Activated CD4-positive, CD25-positive, alpha-beta regulatory T cell treated with anti-CD3 and anti-CD28 coated beads, Interleukin-2, amount 50 U/mL, for 72 hours (primary cell): ENCODE results near the gene NRAP.

ENCODE experiments used
- DNase-seq: peaks from one replicate; pipeline ENCODE4 v3.0.0; 2021

NRAP gene

DNA sequence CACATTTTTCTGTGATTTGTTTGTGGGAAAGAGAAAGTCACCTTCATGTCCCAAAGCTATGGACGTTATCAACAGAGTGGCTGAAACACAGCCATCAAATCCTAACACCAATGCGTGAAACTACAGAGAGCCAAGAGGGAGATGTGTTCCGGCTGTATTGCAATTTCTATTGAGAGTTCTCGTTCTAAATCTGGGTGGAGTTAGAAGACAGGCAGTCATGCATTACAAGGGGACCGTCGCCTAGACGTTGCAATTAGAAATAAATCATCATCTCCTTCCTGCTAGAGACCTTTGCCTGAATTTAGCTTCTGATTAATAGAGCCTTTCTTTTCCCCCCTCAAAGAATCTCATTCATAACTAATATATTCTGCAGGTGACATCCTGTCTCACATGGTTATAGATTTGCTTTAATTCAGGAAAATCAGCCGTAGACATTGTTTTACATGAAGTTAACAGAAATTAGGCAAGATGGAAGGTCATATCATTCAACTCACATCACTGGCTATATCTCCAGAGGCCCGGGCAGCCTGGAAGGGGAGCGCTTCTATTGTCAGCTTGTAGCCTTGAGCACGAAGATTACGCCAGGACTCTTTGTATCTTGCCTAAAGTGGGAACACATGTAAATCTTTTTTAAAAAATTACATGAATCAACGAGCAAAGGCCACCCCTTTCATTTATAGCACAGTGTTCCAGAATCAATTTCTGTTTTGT lies 58.4 kb downstream of the NRAP start:
- DNase-seq, result no peak

DNA sequence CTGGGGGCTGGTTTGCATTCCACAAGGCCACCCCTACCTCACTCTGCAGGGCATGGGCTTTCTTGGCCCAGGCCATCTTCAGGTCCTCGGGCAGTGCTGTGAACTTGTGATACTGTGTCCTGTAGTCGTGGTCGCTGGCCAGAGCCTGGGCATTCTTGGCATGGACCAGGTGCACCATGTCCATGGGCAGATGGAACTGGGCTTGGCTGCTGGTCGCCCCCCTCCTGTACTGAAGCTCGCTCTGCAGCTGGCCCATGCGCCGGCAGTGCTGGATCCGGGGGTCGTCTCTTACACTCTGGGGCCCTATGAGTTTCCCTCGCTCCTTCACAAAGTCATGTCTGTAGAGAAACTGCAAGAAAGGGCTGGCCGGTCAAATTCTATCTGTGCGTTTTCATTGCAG lies 59.3 kb downstream of the NRAP start:
- no peak for DNase-seq

DNA sequence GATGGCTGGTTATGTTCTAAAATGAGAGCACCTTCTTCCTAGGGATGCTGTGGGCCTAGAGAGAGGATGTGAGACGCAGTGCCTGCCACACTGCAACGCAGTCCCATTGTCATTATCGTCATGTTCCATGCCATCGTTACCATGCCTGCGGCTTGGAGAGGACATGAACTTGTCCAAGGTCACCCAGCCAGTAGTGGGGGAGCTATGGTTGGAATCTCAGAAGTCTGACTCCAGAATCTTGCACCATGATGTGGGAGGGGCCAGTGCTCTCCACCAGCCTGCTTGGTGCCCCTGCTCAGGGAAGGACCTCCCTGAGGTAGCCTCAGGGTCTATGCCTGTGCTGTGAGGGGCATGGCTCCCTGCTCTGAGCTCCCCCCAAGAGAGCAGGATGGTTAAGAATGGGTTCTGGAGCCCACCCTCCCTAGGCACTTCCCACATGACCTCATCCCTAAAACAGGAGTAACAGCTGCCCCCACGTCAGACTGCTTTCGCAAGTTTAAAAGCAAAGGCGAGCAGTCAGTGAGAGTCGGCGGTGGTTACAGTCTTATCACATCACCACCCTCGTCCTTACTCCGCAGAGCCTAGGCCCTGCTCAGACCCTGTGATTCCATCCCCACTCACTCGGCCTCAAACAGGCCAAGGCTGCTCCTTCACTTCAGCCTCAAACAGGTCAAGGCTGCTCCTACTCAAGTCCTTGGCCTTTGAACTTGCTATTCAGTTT lies 60.6 kb downstream of the NRAP start:
- DNase-seq, result no peak

DNA sequence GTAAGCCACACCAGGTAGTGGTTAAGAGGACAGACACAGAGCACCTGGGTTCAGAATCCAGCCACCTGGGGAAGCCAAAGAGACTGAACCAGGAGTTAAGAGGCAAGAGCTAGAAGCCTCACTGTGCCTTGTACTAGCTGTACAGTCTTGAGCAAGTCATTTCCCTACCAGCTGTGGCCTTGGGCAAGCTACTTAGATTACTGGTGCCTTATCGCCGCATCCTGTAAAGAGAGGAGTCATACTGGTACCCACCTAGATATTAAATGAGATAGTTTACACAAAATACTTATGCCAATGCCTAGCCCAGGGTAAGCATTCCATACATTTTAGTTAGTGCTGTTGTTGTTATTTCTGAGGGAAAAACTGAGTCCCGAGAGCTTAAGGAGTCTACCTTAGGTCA lies 63.3 kb downstream of the NRAP start:
- no peak for DNase-seq

DNA sequence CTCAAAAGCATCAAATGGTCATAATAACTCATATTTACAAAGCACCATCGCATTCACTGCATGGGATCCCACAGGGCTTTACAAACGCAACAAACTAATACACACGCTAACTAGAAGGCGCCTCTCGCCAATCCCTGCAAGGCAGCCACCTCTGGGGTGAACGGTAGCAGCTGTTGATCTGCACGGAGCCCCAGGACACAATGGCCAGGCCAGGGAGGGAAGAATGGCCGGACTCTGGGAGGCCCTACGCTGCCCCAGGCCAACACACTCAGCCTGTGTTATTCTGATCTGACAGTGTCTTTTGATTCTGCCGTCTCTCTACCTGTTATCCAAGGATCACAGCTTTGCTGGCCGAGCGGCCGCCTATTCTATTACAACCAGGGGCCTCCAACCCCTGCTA lies 69.2 kb downstream of the NRAP start:
- no peak for DNase-seq

DNA sequence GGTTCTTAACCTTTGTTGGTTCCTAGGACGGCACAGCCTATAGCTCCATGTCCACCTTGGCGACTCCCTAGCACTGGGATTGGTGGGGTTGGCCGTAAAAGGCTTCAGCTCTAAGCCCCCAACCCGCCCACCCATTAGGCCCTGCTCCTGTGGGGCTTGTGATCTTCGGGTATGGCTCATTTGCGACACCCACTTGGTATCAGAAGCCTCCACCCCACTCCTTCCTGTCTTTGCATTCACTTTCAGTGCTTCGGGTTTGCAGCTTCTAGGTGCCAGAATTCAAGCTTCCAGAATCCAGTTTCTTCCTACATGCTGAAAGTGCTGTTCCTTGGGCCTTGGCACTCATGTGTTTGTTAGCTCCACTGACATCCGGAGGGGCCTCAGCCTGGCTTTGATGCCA lies 71.5 kb downstream of the NRAP start:
- no peak for DNase-seq

DNA sequence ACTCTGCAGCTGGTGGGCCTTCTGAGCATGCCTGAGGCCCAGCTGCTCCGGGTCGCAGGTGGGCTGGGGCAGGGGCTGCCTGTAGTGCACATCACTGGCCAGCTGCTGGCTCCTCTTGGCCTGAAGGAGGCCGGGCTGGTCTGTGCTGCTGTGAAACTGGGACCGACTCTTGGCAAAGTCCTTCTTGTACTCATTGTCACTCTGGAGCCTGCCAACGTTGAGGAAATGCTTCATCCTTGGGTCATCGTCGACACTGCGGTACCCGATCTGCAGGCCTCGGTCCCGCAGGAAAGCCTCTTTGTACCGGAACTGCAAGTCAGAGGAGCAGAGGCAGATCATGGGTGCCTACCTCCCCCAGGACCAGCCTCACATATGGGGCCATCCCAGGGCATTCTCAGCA lies 73.3 kb downstream of the NRAP start:
- DNase-seq, result no peak

DNA sequence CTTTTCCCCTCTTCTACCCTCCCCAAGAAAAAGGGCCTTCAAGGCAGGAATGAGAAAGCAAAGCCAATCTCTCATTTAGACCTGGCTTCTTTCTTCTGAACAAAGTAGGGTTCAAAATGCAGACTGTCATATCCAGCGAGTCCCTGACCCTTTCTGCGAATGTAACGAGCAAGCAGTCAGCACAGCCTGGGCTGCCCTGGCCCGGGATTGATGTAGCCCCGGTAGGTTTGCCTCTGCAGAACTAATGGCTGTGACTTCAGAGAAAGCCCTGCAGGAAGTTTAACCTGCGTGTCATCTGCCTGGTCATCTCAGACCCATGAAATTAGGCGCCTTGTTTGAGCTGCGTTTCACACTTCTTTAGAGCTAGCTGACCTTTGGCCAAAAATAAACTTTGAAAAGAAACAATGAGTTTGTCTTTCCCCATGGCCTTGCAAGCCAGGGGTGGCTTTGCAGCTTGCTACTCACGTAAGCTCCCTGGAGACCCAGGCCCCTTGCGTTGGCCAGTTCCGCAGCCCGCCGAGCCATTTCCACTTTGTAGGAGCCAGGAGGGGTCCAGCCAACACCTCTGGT lies 74.6 kb downstream of the NRAP start:
- no peak for DNase-seq

DNA sequence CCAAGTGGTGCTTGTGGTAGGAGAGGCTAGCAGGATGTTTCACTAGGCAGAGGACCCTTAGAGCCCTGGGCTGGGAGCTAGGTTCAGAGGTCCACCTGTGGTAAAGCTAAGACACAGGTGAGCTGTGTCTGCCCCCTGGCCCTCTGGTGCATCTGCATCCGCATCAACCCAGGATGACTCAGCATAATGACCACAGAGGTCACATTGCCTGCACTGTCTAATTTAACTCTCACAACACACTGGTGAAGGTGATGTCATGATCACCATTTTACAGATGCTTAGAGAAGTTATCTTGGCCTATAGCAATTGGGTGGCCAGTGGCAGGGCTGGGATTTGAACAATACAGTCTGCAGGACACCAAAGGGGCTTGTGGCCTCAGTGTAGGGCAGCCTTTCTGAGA lies 77.9 kb downstream of the NRAP start:
- DNase-seq, result no peak

DNA sequence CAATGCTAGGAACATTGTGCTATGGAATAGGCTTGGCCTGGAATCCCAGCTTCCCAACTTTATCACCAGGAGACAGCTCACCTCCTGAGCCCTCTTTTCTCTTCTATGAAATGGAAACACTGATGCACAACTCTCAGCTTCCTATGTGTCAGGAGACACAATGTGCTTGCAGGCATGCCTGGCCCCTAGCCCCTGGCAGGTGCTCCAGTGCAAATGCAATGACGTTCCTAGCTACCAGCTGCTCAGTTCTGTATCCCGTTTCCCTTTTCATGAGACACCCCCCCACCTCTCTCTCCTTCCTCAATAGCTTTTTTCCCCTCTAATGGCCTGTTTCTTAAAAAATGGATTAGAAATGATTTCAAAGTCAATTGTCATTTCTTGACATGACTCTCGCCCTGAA lies 80.3 kb downstream of the NRAP start:
- DNase-seq, result no peak

DNA sequence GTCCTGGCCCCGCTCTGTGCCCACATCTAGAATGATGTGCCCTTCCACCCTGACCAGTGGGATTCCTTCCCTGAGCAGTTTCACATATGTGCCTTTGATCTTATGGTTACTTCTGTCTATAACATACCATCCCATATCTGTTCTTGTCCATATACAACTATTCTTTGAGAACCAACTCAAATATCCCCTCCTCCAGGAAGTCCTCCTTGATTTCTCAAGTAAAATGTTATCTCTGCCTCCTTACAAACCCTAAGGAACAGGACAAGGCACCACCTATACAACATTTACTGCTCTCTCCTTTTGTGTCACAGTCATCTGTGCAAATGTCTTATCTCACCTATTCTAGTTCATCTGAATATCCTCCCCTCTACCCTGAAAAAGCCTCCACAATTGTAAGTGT lies 82.7 kb downstream of the NRAP start:
- DNase-seq, result no peak

DNA sequence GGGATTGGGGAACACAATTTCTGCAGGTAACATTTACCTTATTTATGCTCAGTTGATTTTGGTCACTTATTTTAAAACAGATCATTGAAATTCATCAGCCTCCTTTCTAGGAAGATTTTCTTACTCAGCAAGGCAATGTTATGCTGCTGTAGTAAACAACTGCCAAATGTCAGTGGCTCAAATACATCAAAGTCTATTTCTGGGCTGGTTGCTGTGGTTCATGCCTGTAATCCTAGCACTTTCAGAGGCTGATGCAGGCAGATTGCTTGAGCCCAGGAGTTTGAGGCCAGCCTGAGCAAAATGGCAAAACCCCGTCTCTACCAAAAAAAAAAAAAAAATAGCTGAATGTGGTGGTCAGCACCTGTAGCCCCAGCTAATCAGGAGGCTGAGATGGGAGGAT lies 85.1 kb downstream of the NRAP start:
- no peak for DNase-seq

DNA sequence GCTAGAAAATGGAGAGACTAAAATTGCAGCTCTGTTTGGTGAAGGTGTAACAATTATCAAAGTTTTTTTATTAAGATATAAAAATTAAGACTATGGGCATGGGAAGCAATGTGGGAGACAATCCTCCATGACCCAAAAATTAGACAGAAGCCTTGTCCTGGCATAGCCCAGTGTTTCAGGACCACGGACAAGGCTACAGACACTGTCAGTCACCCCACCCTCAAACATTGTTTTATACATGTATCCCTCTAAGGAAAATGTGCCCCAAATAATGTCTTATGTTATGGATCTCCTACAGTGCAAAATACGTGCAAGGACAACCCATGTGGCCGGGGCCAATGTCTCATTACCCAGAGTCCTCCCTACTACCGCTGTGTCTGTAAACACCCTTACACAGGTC lies 87.0 kb downstream of the NRAP start:
- no peak for DNase-seq

DNA sequence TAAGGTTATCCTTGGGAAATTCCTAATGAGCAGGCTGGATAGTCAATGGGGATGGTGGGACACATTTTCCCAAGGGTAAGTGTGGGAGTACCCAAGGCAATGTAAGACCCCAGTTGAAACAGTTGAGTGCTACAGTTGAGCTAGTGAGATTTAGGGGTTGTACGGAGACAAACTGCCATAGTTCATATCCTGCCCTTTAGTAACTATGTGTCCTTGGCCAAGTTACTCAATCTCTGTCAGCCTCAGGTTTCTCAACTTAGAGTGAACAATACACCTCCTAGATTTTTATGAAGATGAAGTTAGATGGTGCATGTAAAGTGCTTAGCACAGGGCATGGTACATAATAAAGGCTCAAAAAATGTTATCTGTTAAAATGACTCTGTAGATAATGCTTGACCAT lies 90.5 kb downstream of the NRAP start:
- DNase-seq, result no peak

DNA sequence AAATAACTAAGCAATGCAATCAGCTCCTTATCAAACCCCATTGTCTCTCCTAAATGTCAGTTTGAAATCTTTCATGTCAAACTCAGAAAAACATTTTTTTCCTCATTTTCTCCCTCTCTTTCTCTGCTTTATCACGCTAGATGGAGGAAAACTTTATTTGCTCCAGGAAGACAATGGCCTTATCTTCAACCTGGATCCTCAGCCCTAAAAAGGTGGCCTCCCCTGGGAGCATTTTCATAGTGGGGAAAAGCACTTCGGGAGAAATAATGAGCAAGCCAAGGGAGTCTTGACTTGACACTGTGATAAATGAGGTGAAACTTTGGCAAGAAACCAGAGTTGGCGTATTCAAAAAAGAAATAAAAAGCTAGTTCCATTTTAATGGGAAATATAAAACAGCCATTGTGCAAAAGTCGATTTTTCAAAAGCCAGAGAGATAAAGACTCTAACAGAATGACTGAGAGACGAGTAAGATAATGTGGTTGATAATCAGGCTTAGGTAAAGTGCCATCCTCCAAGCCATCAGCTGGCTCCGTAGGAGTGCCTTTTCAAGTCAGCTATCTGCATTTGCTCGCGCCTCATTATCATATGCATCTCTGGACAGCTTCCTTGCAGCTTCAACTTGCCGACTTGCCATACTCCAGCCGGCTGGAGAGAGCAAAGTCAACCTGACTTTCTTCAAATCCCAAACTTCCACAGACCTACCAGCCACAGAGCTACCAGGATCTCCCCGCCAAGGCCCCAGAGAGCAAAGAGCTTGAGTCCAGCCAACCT lies 91.1 kb downstream of the NRAP start:
- DNase-seq, result no peak

DNA sequence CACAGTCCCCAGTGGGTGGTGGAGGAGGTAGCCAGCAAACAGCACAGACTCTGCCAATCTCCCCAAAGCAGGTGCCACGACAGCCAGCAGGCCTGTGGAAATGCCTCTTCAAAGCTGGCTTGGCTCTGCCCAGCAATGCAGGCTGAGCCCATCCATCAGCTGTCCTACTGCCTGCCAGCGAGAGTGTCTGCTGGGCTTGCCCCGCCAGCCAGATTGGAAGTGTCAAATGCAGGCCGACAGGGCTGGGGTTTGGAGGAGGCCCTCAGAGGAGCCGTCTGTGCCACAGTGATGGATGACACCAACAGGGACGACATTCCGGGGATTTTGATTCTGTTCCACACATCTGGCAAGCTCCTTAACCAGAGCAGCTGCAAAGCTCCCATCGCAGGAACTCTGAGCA lies 94.3 kb downstream of the NRAP start:
- DNase-seq, result no peak

DNA sequence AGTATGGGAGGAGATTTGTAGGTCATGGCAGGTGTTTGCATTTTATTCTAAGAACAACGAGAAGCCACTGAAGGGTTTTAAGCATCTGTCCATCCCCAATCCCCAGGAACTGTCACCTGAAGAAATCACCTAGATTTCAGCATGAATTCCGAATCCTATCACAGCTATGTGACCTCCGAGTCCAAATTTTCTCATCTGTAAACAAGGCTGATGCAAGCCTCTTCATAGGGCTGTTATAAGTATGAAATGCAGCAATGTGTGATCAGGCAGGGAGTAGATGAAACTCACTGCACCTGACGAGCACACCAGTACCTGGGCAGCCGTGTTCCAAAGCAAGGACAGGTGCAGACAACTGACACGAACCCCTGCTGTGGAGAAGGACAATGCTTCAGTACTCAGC lies 97.0 kb downstream of the NRAP start:
- no peak for DNase-seq

DNA sequence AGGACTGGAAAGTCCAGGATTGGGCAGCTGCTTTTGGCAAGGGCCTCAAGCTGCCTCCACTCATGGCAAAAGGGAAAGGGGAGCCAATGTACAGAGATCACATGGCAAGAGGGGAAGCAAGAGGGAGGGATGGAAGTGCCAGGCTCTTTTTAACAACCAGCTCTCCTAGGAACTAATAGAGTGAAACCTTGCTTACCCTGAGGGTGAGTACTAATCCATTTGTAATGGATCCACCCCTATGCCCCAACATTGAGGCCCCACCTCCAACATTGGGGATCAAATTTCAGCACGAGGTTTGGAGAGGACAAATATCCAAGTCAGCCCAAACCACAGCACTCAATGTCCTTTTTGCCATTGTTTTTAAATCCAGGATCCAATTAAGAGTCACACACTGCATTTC lies 98.5 kb downstream of the NRAP start:
- DNase-seq, result no peak

DNA sequence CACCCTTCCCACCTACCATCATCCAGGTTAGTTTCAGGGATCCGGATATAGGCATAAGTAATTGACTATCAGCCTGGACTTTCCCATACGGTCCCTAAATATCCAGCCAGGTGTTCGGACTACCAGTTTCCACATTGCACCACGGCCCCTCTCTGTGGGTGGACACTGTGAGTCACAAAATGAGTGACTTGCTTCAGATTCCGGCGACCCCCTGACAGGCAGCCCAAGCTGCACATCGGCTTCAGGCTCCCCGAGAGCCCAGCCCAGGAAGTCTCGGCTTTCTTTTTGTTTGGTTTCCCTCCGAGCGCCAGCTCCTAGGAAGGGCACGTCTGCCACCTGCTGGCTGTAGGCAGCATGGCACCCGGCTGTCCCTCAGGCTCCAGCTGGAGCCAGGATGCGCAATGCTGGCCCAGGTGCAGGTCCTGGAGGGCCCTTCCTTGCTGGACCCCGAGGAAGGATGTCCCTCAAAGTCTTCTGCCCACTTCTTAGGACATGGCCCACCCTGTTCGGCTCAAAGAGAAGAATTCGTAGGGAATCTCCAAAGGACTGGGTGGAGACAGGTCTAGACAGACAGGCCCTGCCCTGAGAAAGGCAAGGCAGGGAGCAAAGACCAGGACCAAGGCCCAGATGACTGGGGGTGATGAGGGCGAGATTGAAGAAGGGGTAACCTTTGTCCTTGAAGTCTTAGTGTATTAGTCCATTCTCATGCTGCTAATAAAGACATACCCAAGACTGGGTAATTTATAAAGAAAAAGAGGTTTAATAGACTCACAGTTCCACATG lies 100.3 kb downstream of the NRAP start:
- DNase-seq, result peak; percentile 73

DNA sequence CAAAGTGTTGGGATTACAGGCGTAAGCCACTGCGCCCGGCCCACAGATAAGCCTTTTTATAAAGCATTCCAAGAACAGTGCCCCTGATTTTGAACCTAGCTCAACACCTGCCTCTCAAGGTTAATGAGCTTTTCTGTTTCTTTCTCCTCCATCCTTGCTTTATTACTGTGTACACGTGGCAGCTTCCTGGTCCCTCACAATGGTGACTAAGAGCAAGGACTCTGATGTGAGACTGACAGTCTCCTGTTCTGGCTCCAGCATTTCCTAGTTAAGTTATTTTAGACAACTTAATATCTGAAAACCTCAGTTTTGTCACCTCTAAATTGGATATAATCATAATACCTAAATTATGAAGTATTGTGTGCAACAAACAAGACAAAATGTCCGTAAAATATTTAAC lies 101.1 kb downstream of the NRAP start:
- DNase-seq, result no peak

DNA sequence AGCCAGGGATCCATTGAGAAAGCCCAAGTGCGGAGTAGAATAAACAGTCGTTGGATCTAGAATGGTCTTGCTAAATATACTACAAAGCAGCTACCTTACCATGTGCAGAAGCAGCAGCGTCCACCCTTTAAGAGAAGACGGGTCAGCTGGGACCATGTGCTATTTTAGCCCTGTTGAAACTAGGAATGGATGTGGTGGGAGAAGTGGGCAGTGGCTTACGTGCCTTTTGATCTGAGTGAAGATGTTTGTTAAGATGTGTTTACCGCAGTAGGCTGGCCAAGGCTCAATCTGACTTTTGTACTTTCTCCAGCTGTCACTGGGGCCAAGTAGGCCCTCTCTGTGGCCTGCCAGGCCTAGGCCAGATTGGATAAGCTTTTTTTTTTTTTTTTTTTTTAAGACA lies 101.8 kb downstream of the NRAP start:
- DNase-seq, result no peak

DNA sequence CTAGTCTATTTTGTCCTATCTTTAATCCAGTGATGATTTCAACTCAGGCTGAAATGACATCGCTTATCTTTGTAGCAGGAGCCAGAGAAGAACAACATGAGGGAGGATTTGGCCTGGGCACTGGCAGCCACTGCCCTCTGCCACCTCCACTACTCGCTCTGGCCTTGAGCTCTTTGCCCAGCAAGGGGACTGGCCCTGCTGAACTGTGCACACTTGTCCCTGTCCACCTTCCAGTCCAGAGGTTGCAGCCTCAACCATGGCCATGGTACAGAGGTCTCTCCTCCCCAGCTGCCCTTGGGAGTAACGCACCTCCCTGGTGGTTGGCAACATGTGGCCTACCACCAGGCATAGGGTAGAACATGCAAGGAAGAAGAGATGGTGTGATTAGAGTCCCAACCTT lies 102.6 kb downstream of the NRAP start:
- DNase-seq, result no peak

DNA sequence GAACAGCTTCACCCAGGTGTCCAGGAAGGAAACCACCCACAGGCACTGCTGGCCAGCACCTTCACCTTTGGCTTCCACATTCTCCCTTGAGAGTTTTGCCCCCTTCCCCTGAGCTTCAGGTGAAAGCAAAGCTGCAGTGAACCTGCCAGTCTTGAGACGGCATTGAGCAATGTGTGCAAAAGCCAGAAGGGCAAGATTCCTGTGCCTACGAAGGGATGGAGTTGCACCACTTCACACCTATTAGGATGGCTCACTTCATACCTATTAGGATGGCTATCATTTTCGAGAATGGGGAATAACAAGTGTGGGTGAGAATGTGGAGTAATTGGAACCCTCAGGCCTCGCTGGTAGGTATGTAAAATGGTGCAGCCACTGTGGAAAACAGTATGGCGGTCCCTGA lies 103.8 kb downstream of the NRAP start:
- no peak for DNase-seq
